ENCODE measurements around the gene TAPT1. TPM values are rescaled to one million over a fixed set of nuclear protein-coding genes. Genes with fewer than 3 reads are reported as not detected.

Gene TAPT1
- total and polyA plus RNA-seq, 9 of the 15 experiments (the other 6 are each of a cell fraction or from before 2014, with no cell fraction given) = 1.6 to 36.7 (median 20.7) TPM

- TF ChIP-seq TAF1 (IDR thresholded peaks at IDR 0.05; ENCODE audit: control insufficient read depth, extremely low read depth, insufficient read depth, low read length, severe bottlenecking) (peak; percentile 71), STAT5A (IDR thresholded peaks at IDR 0.05; ENCODE audit: borderline replicate concordance, low read length) (no peak), ZBTB33 (CRISPR knock-in tag; IDR thresholded peaks at IDR 0.05) (no peak), POLR2AphosphoS5 (IDR thresholded peaks at IDR 0.05; ENCODE audit: control insufficient read depth, insufficient read depth, low read depth, low read length) (peak; percentile 43), KDM5B (IDR thresholded peaks at IDR 0.05; ENCODE audit: insufficient replicate concordance, low read depth, low read length) (peak; percentile 32), ZNF311 (CRISPR knock-in tag; IDR thresholded peaks at IDR 0.05) (no peak), TBP (optimal IDR thresholded peaks at IDR 0.05; ENCODE audit: low read depth, low read length) (peak; percentile 7), NRF1 (conservative IDR thresholded peaks at IDR 0.05 in 1 of 2, IDR thresholded peaks at IDR 0.05 in 1 of 2) (peak; percentile 74 to 79), KAT8 (IDR thresholded peaks at IDR 0.05; ENCODE audit: low read depth) (no peak), SRSF1 (IDR thresholded peaks at IDR 0.05; ENCODE audit: low read depth, low read length) (no peak)
- TF ChIP-seq, protein P1, sequence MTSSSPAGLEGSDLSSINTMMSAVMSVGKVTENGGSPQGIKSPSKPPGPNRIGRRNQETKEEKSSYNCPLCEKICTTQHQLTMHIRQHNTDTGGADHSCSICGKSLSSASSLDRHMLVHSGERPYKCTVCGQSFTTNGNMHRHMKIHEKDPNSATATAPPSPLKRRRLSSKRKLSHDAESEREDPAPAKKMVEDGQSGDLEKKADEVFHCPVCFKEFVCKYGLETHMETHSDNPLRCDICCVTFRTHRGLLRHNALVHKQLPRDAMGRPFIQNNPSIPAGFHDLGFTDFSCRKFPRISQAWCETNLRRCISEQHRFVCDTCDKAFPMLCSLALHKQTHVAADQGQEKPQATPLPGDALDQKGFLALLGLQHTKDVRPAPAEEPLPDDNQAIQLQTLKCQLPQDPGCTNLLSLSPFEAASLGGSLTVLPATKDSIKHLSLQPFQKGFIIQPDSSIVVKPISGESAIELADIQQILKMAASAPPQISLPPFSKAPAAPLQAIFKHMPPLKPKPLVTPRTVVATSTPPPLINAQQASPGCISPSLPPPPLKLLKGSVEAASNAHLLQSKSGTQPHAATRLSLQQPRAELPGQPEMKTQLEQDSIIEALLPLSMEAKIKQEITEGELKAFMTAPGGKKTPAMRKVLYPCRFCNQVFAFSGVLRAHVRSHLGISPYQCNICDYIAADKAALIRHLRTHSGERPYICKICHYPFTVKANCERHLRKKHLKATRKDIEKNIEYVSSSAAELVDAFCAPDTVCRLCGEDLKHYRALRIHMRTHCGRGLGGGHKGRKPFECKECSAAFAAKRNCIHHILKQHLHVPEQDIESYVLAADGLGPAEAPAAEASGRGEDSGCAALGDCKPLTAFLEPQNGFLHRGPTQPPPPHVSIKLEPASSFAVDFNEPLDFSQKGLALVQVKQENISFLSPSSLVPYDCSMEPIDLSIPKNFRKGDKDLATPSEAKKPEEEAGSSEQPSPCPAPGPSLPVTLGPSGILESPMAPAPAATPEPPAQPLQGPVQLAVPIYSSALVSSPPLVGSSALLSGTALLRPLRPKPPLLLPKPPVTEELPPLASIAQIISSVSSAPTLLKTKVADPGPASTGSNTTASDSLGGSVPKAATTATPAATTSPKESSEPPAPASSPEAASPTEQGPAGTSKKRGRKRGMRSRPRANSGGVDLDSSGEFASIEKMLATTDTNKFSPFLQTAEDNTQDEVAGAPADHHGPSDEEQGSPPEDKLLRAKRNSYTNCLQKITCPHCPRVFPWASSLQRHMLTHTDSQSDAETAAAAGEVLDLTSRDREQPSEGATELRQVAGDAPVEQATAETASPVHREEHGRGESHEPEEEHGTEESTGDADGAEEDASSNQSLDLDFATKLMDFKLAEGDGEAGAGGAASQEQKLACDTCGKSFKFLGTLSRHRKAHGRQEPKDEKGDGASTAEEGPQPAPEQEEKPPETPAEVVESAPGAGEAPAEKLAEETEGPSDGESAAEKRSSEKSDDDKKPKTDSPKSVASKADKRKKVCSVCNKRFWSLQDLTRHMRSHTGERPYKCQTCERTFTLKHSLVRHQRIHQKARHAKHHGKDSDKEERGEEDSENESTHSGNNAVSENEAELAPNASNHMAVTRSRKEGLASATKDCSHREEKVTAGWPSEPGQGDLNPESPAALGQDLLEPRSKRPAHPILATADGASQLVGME (CRISPR knock-in tag; IDR thresholded peaks at IDR 0.05) = no peak
- TF ChIP-seq, protein P2, sequence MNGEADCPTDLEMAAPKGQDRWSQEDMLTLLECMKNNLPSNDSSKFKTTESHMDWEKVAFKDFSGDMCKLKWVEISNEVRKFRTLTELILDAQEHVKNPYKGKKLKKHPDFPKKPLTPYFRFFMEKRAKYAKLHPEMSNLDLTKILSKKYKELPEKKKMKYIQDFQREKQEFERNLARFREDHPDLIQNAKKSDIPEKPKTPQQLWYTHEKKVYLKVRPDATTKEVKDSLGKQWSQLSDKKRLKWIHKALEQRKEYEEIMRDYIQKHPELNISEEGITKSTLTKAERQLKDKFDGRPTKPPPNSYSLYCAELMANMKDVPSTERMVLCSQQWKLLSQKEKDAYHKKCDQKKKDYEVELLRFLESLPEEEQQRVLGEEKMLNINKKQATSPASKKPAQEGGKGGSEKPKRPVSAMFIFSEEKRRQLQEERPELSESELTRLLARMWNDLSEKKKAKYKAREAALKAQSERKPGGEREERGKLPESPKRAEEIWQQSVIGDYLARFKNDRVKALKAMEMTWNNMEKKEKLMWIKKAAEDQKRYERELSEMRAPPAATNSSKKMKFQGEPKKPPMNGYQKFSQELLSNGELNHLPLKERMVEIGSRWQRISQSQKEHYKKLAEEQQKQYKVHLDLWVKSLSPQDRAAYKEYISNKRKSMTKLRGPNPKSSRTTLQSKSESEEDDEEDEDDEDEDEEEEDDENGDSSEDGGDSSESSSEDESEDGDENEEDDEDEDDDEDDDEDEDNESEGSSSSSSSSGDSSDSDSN (IDR thresholded peaks at IDR 0.05; ENCODE audit: borderline replicate concordance in 1 of 2, low read depth in 2 of 2, low read length in 2 of 2) = 0 out of 4 replicates have a peak, but pooled peaks of 1 of the 2 experiments have one; percentile 78
Measured at GRCh38 chr4:16225863-16226815, at the start of gene TAPT1 (continued).

Measured in K562 (cell line).